ENCODE measurements around the gene TCF20.

The TCF20 gene

DNA sequence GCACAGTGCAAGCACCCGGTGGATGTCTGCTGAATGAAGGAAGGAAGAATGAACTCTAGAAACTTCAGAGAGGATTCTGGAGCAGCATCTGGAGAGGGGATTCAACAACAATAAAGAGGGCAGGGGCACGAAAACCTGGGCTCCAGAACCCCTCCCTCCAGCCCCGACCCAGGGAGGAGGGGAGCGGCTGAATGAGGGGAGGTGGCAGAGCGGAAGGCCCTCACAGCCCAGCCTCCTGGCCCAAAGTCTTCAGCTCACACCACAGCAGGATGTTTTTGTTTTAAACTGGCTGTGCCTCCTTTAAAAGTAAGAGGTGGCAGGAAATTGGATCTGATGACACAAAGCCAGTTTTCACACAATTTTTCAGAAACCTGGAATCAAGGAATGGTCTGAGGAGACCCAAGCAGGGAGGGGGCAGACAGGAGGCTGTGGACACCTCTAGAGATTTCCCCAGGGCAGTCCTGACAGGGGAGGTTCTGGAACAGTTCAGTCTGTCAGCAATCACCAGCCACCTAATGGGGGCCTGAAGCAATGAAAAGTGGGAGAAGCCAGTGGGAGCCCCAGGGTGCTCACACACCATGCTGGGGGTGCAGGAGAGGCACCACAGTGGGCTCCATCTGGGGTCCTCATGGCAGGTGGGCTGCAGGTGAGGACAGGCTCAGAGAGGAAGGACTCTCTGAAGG, 44.4 kb upstream of the TCF20 start:
- TF ChIP-seq, protein P1, sequence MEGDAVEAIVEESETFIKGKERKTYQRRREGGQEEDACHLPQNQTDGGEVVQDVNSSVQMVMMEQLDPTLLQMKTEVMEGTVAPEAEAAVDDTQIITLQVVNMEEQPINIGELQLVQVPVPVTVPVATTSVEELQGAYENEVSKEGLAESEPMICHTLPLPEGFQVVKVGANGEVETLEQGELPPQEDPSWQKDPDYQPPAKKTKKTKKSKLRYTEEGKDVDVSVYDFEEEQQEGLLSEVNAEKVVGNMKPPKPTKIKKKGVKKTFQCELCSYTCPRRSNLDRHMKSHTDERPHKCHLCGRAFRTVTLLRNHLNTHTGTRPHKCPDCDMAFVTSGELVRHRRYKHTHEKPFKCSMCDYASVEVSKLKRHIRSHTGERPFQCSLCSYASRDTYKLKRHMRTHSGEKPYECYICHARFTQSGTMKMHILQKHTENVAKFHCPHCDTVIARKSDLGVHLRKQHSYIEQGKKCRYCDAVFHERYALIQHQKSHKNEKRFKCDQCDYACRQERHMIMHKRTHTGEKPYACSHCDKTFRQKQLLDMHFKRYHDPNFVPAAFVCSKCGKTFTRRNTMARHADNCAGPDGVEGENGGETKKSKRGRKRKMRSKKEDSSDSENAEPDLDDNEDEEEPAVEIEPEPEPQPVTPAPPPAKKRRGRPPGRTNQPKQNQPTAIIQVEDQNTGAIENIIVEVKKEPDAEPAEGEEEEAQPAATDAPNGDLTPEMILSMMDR (IDR thresholded peaks at IDR 0.05; ENCODE audit: low read depth, low read length, missing control alignments), result no peak
- H3K4me3 ChIP-seq (ENCODE audit: low read depth, low read length), result no peak overlapping the region
- no peak for DNase-seq (ENCODE audit: low read depth)
- in situ Hi-C loops (cut with HindIII; ENCODE audit: low sequenced_read_pairs), result no loop called here

DNA sequence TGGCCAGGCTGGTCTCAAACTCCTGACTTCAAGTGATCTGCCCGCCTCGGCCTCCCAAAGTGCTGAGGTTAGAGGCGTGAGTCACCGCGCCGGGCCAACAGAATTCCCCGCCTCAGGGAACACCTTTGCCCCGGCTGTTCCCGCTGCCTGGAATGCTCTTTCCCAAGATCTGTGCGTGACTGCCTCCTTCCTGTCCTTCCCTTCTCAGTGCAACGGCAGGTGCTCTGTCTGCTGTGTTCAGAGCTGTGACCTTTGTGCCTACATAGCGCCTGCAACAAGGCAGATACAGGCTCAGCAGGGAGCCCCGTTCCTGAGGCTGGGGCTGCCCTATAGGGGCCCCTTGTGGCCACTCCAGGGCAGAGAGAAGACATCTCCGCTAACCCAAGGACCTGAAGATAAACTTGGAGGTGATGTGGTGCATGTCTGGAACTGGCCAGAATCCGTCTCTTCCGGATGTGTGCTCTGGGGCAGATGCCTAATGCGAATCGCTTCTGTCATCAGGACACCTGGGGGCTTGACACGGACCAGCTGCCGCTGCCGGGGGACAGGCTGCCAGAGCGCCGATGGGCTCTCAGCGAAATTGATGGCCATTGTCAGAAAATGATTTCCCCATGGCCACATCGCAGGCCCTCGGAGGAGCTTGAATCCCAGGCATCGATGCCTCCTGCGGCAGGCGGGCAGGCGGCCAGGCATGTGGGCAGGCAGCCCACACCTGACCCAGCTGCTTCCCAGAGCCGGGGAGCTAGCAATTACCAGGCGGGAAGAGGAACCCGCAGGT, 43.5 kb upstream of the TCF20 start:
- TF ChIP-seq, protein P1 (IDR thresholded peaks at IDR 0.05; ENCODE audit: low read depth, low read length, missing control alignments), result peak; percentile 53
- in situ Hi-C loops (cut with HindIII; ENCODE audit: low sequenced_read_pairs), result no loop called here
- H3K4me3 ChIP-seq (ENCODE audit: low read depth, low read length), result no peak overlapping the region
- DNase-seq (ENCODE audit: low read depth), result no peak

DNA sequence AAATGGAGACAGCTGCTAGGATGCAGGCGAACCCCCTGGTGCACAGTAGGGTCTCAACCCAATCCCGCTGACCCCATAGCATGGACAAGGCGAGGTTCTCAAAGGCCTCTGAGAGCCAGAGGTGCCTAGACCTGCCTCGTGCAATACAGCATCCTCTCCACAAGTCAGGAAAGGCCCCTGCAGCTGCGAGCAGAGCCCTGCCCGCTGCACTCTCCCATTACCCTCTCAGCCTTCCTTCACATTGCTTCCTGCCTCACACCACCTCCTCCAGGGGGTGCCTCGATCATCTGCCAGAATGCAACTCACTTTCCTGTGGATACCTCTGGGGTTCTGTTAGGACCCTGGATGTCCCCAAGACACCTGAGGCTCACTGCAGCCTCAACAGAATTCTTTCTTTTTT, 42.8 kb upstream of the TCF20 start:
- in situ Hi-C loops (cut with HindIII; ENCODE audit: low sequenced_read_pairs), result no loop called here
- H3K4me3 ChIP-seq (ENCODE audit: low read depth, low read length), result no peak overlapping the region
- no peak for DNase-seq (ENCODE audit: low read depth)
- TF ChIP-seq, protein P1 (IDR thresholded peaks at IDR 0.05; ENCODE audit: low read depth, low read length, missing control alignments), result no peak

DNA sequence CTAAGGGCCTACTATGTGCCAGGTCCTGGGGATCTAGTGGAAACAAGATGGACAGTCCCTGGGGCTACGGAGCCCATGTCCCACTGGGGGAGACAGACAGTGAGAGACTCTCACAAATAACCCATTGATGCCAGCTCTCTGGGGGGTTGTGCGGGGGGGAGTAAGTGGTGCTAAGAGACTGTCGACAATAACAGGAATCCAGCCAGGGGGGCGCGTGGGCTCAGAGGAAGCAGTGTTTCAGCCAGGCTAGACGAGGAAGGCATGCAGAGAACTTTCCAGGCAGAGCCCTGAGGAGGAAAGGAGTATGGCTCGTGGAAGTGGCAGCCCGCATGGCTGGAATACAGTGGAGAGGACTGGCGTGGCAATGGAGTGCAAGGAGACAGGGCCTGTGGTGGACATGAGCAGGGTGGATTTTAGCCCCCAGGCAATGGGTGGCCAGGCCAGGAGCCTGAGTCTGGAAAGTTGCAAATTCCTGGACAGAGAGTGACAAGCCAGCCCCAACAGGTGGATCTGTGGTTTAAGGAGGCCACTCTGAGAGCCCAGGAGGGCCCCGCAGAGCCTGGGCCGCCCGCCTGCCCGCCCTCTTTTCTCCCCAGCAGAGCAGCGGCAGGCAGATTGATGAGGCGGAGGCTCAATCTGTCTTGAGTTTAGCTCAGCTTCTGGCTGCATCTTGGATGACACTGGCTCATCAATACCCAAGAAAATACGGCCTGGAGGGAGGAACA, 40.0 kb upstream of the TCF20 start:
- no peak overlapping the region for H3K4me3 ChIP-seq (ENCODE audit: low read depth, low read length)
- no peak for DNase-seq (ENCODE audit: low read depth)
- TF ChIP-seq, protein P1 (IDR thresholded peaks at IDR 0.05; ENCODE audit: low read depth, low read length, missing control alignments), result no peak
- in situ Hi-C loops (cut with HindIII; ENCODE audit: low sequenced_read_pairs), result no loop called here

DNA sequence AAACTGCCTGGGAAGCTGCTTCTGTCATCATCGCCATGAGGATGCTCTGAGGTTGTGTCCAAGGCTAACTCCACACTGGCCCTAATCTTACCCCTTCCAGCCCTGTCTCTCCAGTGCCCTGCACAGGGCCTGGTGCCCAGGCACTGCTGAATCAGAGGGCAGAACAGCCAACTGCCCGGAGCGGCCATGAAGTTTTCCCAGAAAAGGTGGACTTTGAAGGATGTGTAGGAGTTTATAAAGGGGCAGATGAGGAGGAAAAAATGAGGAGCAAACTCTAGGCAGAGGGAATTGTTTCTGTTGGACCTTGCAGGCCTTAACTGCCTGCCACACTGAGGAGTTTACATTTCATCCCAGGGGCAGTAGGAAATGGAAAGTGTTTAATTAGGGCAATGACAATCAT, 39.4 kb upstream of the TCF20 start:
- in situ Hi-C loops (cut with HindIII; ENCODE audit: low sequenced_read_pairs), result no loop called here
- TF ChIP-seq, protein P1 (IDR thresholded peaks at IDR 0.05; ENCODE audit: low read depth, low read length, missing control alignments), result no peak
- no peak overlapping the region for H3K4me3 ChIP-seq (ENCODE audit: low read depth, low read length)
- no peak for DNase-seq (ENCODE audit: low read depth)

DNA sequence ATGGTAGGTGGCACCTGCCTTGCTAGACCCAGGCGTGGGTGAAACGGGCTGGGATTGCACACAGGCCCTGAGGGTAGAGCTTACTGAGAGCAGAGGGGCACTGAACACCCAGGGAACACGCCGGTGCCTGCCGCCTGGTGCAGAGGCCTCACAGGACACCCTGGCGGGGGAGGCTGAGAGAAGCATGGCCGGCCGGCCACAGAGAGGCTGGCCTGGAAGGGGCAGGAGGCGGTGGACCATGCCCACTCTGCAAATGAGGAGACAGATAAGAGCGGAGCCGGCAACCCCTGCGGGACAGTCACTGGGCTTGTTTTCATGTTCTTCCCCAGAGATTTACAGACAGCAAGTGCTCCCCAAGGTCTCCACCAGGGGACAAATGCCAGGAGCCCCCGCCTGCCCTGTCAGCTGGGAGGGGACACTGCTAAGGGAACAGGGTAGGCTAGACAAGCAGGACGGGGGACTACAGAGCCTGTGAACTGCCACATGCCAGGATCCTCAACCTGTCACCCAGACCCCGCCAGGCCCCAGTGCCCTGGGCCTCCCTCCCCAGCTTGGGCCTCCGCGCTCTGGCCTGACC, 38.5 kb upstream of the TCF20 start:
- DNase-seq (ENCODE audit: low read depth), result no peak
- H3K4me3 ChIP-seq (ENCODE audit: low read depth, low read length), result no peak overlapping the region
- TF ChIP-seq, protein P1 (IDR thresholded peaks at IDR 0.05; ENCODE audit: low read depth, low read length, missing control alignments), result no peak
- in situ Hi-C loops (cut with HindIII; ENCODE audit: low sequenced_read_pairs), result no loop called here

Data from astrocyte of the cerebellum (primary cell).